ENCODE results near the gene CPZ. TPM values are rescaled to one million over a fixed set of nuclear protein-coding genes. Genes with fewer than 3 reads are reported as not detected.

Gene CPZ
- total and polyA plus RNA-seq, 2 of the 4 experiments (the other 2 are of a cell fraction) = 0.90 to 10.3 TPM

- Histone ChIP-seq H2AK9ac (replicated peaks; ENCODE audit: low read depth, low read length, poor library complexity) (no peak overlapping the region), H3K4ac (ENCODE audit: low read depth, low read length) (no peak overlapping the region), H2AFZ (replicated peaks; ENCODE audit: low read length, poor library complexity) (no peak overlapping the region), H2BK120ac (ENCODE audit: low read depth, low read length) (no peak overlapping the region; the same call in 1 of the 2 replicates), H3K9me1 (ENCODE audit: insufficient read depth, low read length) (peaks cover 4% of the 10 kb centered on the region; the same call in 1 of the 2 replicates), H3K18ac (ENCODE audit: low read depth, low read length) (no peak overlapping the region), H3K56ac (ENCODE audit: extremely low read depth, insufficient read depth, low read length) (no peak overlapping the region), H3K4me1 (ENCODE audit: control insufficient read depth, insufficient read depth, low read length) (peaks cover 4% of the 10 kb centered on the region; the same call in 1 of the 2 replicates), H4K5ac (ENCODE audit: low read depth, low read length) (no peak overlapping the region), H3K9me3 (ENCODE audit: control insufficient read depth, insufficient read depth, low read length) (peaks cover under 1% of the 10 kb centered on the region), H3K79me1 (ENCODE audit: low read depth in 1 of 2, low read length in 2 of 2) (no peaks in the 10 kb centered on the region), H2AK5ac (ENCODE audit: low read depth, low read length) (no peak overlapping the region; the same call in 1 of the 2 replicates), H3K27me3 (ENCODE audit: control insufficient read depth, insufficient read depth, low read length) (peaks cover 13% of the 10 kb centered on the region; the same call in 1 of the 2 replicates), H3K9ac (ENCODE audit: low read depth, low read length) (no peak overlapping the region), H3K36me3 (ENCODE audit: control insufficient read depth, insufficient read depth, low read length) (no peaks in the 10 kb centered on the region), H4K8ac (ENCODE audit: low read depth in 2 of 2, low read length in 2 of 2) (0 out of 4 replicates have a peak overlapping the region, but pooled peaks of 1 of the 2 experiments have one; percentile 53), H3K27ac (ENCODE audit: insufficient read depth, low read length) (no peak overlapping the region), H2BK20ac (ENCODE audit: low read depth, low read length) (no peak overlapping the region; the same call in 1 of the 2 replicates), H2BK5ac (ENCODE audit: low read depth, low read length, poor library complexity, severe bottlenecking) (no peak overlapping the region), H3K4me3 (ENCODE audit: insufficient read depth, low read depth, low read length) (no peak overlapping the region), H3K14ac (replicated peaks; ENCODE audit: low read depth, low read length) (no peak overlapping the region), H3K23ac (ENCODE audit: low read depth, low read length) (no peak overlapping the region), H2BK15ac (ENCODE audit: low read depth, low read length) (no peak overlapping the region), H4K20me1 (ENCODE audit: insufficient read depth, low read length) (no peaks in the 10 kb centered on the region), H3K4me2 (ENCODE audit: low read depth, low read length) (no peak overlapping the region), H4K91ac (ENCODE audit: insufficient read depth, low read depth, low read length) (no peak overlapping the region; the same call in 1 of the 2 replicates)
- TF ChIP-seq POLR2A (IDR thresholded peaks at IDR 0.05; ENCODE audit: low read depth, low read length) = no peak
- no peak for TF ChIP-seq RCOR1 (IDR thresholded peaks at IDR 0.05; ENCODE audit: insufficient replicate concordance, low read length)
- TF ChIP-seq FOS (IDR thresholded peaks at IDR 0.05; ENCODE audit: low read depth, low read length) = no peak
- TF ChIP-seq SMC3 (IDR thresholded peaks at IDR 0.05; ENCODE audit: low read depth, low read length) = no peak
- TF ChIP-seq CEBPB (IDR thresholded peaks at IDR 0.05; ENCODE audit: low read depth, low read length) = peak; percentile 74; the same call in 1 of the 2 replicates
- peak; percentile 33 for ATAC-seq (ENCODE audit: low read depth)
- in situ Hi-C loops (cut with MboI; ENCODE audit: low sequenced_read_pairs) (no loop called here), dilution Hi-C loops (cut with HindIII; ENCODE audit: low sequenced_read_pairs, unreplicated experiment) (no loop called here), intact Hi-C loops (cut with micrococcal nuclease) (no loop called here)
- DNase-seq = no peak
- no TSS peak for BruUV-seq (replicated peaks)
- ChIA-PET POLR2A (ENCODE audit: unreplicated experiment) (interaction anchor here (0.6 kb wide), 1 partner anchor 14 kb away, joined by 7 read pairs; no protein-coding TSS in a partner anchor), CTCF (interaction anchor here (0.9 kb wide), 1 partner anchor 33 kb away, joined by 4 read pairs; no protein-coding TSS in a partner anchor)
- 57% methylated on average over 2 of the region's 17 CpGs; no CpG with 5 or more reads in 1 of the 2 experiments for WGBS, 2 experiments (ENCODE audit: extremely low coverage in 2 of 2, insufficient read length in 1 of 2)
These were observed 36.0 kb upstream of the CPZ start for GRCh38 chr4:8556341-8557150.
